Thymus (tissue), 11 donors: ENCODE measurements around the gene CPEB4. TPM values are rescaled to one million over a fixed set of nuclear protein-coding genes. Genes with fewer than 3 reads are reported as not detected.

Experiments
- DNase-seq, 9 donors: peaks; one replicate each; pipeline ENCODE4 v3.0.0-alpha.2; 2013; ENCODE audit warnings: low spot score in 9 of 9, low read depth in 6 of 9, missing footprints in 1 of 9
- H3K27ac ChIP-seq, 2 donors: one replicate each; pipeline ENCODE4 v1.5.1; 2013; ENCODE audit warnings: control low read depth in 1 of 2, low read depth in 1 of 2, low read length in 1 of 2, mild to moderate bottlenecking in 1 of 2, moderate library complexity in 1 of 2
- H3K27me3 ChIP-seq, 2 donors: one replicate each; pipeline ENCODE4 v1.5.1; 2013; ENCODE audit warnings: low read length in 1 of 2; ENCODE audit not compliant: control insufficient read depth in 2 of 2, insufficient read depth in 1 of 2
- H3K36me3 ChIP-seq, 2 donors: one replicate each; pipeline ENCODE4 v1.5.1; 2013; ENCODE audit warnings: low read length in 1 of 2, mild to moderate bottlenecking in 1 of 2, moderate library complexity in 1 of 2; ENCODE audit not compliant: control insufficient read depth in 2 of 2, insufficient read depth in 2 of 2
- H3K4me1 ChIP-seq, 2 donors: one replicate each; pipeline ENCODE4 v1.5.1; 2013; ENCODE audit warnings: low read length in 2 of 2; ENCODE audit not compliant: control insufficient read depth in 2 of 2, insufficient read depth in 2 of 2
- H3K4me3 ChIP-seq, 2 donors: one replicate each; pipeline ENCODE4 v1.5.1; 2013; ENCODE audit warnings: low read length in 2 of 2, control low read depth in 1 of 2, mild to moderate bottlenecking in 1 of 2
- H3K9me3 ChIP-seq, 2 donors: one replicate each; pipeline ENCODE4 v1.5.1; 2013; ENCODE audit warnings: low read length in 1 of 2, mild to moderate bottlenecking in 1 of 2; ENCODE audit not compliant: control insufficient read depth in 2 of 2, insufficient read depth in 1 of 2
- WGBS: extraction: QIAGEN DNeasy Blood & Tissue Kit; methylation state at CpG from one replicate; pipeline ENCODE4 v1.1.7; 2013; 5-methylcytosine and 5-hydroxymethylcytosine counted together
- polyA plus RNA-seq: library from polyadenylated mRNA; stranded (reverse); fragments of 200-250 nt; gene quantifications from one replicate; pipeline ENCODE4 v1.2.3, GENCODE V29; 2013
- total RNA-seq: library from RNA; stranded (reverse); fragments of 120-200 nt; gene quantifications from one replicate; pipeline ENCODE4 v1.2.4, GENCODE V29; 2013
- donor health status: healthy.

The CPEB4 gene
- total and polyA plus RNA-seq, 2 donors, result 5.8 to 8.3 TPM

DNA sequence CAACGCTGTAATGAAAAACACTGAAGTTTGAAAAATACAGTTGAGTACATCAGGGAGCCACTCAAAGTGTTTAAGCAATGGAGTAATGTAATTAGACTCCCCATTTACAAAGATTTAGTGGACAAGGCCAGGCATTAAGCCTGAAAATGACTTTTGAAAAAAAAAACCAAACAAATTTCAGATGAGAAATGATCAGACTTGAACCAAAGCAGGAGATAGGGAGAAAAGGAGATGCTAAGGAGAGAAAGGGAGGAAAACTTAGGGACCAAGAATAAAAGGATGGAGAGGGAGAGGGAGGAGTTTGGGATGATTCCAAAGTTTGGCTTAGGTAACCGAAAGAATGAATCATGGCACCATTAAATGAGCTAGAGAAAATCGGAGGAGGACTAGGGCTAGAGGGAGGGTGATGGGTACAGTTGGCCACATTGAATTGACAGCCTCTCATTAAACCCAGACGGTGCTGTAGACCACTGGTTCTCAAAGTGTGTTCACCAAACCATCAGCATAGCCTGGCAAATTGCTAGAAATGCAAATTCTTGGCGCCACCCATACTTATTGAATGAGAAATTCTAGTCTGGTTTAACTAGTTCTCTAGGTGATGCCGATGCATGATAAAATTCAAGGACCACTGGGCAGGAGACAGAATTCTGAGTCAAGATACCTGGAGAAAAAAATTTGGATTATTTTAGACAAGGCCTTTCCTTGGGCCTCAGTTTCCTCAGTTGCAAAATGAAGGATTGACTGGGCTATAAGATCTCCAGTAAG, 6.2 kb upstream of the CPEB4 start:
- 96% methylated on average over 6 of the region's 6 CpGs for WGBS
- Histone ChIP-seq H3K27ac (no peak overlapping the region), H3K9me3 (no peaks in the 10 kb centered on the region), H3K4me3 (no peak overlapping the region), H3K36me3 (no peaks in the 10 kb centered on the region), H3K27me3 (peaks cover 0 to 3% of the 10 kb centered on the region in 2 donors), H3K4me1 (peaks cover 0 to 8% of the 10 kb centered on the region in 2 donors)
- no peak for DNase-seq

- no peaks in the 10 kb centered on the region for H3K36me3 ChIP-seq
- H3K4me3 ChIP-seq, result no peak overlapping the region
- H3K4me1 ChIP-seq, result peaks cover 0 to 11% of the 10 kb centered on the region in 2 donors
- H3K27ac ChIP-seq, result no peak overlapping the region
- H3K9me3 ChIP-seq, result no peaks in the 10 kb centered on the region
- no peak for DNase-seq
- peaks cover 0 to 3% of the 10 kb centered on the region in 2 donors for H3K27me3 ChIP-seq
Observed at GRCh38 chr5:173882632-173883031, 5.5 kb upstream of the CPEB4 start.

GRCh38 chr5:173883347-173883924, 4.7 kb upstream of the CPEB4 start:
- no peak overlapping the region for H3K27ac ChIP-seq
- H3K4me3 ChIP-seq, result no peak overlapping the region
- DNase-seq, result no peak
- H3K4me1 ChIP-seq, result peaks cover 0 to 11% of the 10 kb centered on the region in 2 donors
- 94% methylated on average over 3 of the region's 3 CpGs for WGBS
- no peaks in the 10 kb centered on the region for H3K9me3 ChIP-seq
- no peaks in the 10 kb centered on the region for H3K36me3 ChIP-seq
- H3K27me3 ChIP-seq, result peaks cover 1 to 3% of the 10 kb centered on the region in 2 donors

DNA sequence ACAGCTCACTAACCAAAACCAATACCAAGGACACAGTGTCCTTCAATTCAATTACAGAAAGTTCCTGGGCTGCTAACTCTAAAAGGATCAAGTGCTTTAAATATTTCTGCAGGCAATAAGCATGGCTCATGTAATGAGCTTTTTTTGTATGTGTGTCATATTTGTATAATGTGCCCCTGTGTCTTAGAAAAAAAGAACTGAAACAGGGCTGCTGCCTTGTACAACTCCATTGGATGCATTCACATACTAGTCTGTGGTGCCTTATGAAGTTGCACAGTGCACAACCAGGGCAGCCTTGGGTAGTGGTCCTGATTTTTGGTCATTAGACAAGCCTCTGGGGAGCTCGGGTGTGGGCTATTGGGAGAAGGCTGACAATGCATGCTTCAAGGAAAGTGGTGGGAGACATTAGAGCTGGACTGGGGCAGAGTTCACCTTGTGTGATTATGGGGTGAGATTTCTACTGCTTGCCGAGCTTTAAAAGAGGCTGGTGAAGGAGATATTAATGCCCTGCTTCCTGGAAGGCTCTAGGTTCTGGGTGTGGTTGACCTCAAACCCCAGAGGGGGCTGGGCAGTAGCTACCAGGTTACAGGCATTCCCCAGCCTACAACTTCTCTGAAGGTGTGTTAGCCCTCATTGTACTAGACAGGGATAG, 3.6 kb upstream of the CPEB4 start:
- peaks cover 0 to 11% of the 10 kb centered on the region in 2 donors for H3K4me1 ChIP-seq
- 52% methylated on average over 2 of the region's 2 CpGs for WGBS
- H3K27me3 ChIP-seq, result peaks cover 3 to 6% of the 10 kb centered on the region in 2 donors
- no peaks in the 10 kb centered on the region for H3K9me3 ChIP-seq
- peak overlapping the region in 1 of 2 donors; percentile 60 for H3K27ac ChIP-seq
- no peak for DNase-seq
- no peak overlapping the region for H3K4me3 ChIP-seq
- H3K36me3 ChIP-seq, result no peaks in the 10 kb centered on the region

DNA sequence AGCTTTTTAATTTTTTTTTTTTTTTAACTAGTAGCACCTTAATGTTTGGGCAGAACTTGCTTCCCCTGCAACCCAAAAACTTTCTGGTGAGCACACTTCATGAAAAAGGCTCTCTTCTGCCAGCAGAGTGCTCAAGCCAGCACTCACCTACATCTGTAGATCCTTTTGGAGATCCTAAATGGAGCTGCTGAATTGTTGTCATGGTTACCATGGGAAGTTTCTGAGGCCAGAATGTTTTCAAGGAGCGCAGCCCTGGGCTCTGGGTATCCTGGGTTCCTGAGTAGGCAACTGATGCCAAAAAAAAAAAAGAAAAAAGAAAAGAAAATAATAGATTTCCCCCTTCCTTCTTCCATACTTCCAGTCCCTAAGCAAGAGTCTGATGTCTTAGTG, 3.1 kb upstream of the CPEB4 start:
- no peaks in the 10 kb centered on the region for H3K36me3 ChIP-seq
- H3K27me3 ChIP-seq, result peaks cover 3 to 6% of the 10 kb centered on the region in 2 donors
- WGBS, result 98% methylated on average over 1 of the region's 1 CpG
- no peak overlapping the region for H3K27ac ChIP-seq
- DNase-seq, result no peak
- peaks cover 4 to 16% of the 10 kb centered on the region in 2 donors for H3K4me1 ChIP-seq
- H3K4me3 ChIP-seq, result no peak overlapping the region
- H3K9me3 ChIP-seq, result no peaks in the 10 kb centered on the region

- Histone ChIP-seq H3K4me3 (no peak overlapping the region), H3K36me3 (no peaks in the 10 kb centered on the region)
- 62% methylated on average over 6 of the region's 6 CpGs for WGBS
Observed at GRCh38 chr5:173885475-173886010, 2.6 kb upstream of the CPEB4 start.

GRCh38 chr5:173886150-173886549, 2.0 kb upstream of the CPEB4 start:
- H3K4me1 ChIP-seq, result peaks cover 4 to 23% of the 10 kb centered on the region in 2 donors
- DNase-seq, result no peak
- H3K9me3 ChIP-seq, result no peaks in the 10 kb centered on the region
- 98% methylated on average over 2 of the region's 2 CpGs for WGBS
- no peaks in the 10 kb centered on the region for H3K36me3 ChIP-seq
- H3K27me3 ChIP-seq, result peaks cover 3 to 6% of the 10 kb centered on the region in 2 donors
- H3K4me3 ChIP-seq, result no peak overlapping the region
- H3K27ac ChIP-seq, result no peak overlapping the region

More at GRCh38 chr5:173885475-173886010, 2.6 kb upstream of the CPEB4 start:
- no peaks in the 10 kb centered on the region for H3K9me3 ChIP-seq
- H3K4me1 ChIP-seq, result peaks cover 4 to 21% of the 10 kb centered on the region in 2 donors
- no peak overlapping the region for H3K27ac ChIP-seq
- DNase-seq, result peak in 1 of 9 donors; percentile 35
- peaks cover 3 to 6% of the 10 kb centered on the region in 2 donors for H3K27me3 ChIP-seq

DNA sequence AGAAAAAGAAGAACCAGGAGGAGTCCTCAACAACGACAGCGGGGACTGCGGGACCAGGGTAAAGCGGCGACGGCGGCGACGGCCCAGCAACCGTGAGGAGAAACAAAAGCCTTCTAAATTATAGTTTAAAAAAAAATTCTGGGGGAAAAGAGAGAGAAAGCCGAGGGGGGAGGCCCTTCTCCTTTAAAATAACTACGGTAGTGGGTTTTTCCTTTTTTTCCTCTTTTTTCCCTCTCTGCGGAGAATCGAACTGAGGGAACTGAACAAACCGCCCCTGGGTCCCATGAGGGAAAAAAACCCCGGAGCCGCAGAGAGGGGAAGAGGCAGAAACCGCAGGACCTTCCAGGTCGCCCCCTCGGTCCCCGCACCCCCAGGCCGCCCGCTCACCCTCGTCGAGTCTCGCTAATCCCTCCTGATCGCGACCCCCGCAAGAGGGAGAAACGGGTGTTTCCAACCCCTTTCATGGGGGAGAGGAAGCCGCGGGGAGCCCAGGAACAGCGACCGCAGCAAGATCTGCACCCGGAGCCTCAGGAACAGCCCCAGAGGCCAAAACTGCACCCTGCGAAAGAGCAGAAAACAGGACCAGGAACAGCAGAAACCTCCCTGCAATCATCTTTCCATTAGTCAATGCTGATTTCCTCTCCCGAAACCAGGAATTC, 453 bp downstream of the CPEB4 start:
- Histone ChIP-seq H3K4me3 (peak overlapping the region; percentile 80 to 83), H3K27ac (peak overlapping the region in 1 of 2 donors; percentile 55), H3K4me1 (peaks cover 4 to 23% of the 10 kb centered on the region in 2 donors), H3K9me3 (no peaks in the 10 kb centered on the region), H3K27me3 (peaks cover 3 to 6% of the 10 kb centered on the region in 2 donors), H3K36me3 (no peaks in the 10 kb centered on the region)
- peak in 3 of 9 donors; percentile 12 to 15 (median 14) for DNase-seq
- 2% methylated on average over 37 of the region's 37 CpGs for WGBS
